T-helper 22 cell (primary cell): ENCODE results near the gene ZNF512B.
"Not testable (repeated sequence)": the region's sequence is repeated elsewhere in the genome, so short reads cannot be mapped to it uniquely, and the experiment has no call there.

ENCODE experiments used
- DNase-seq: peaks from one replicate; pipeline ENCODE4 v3.0.0-alpha.2; 2020; ENCODE audit warnings: low read depth

ZNF512B gene

GRCh38 chr20:63934271-63935068 lies 35.3 kb downstream of the ZNF512B start:
- DNase-seq = no peak

- no peak for DNase-seq
Observed at GRCh38 chr20:63933646-63934045, 36.1 kb downstream of the ZNF512B start.

DNA sequence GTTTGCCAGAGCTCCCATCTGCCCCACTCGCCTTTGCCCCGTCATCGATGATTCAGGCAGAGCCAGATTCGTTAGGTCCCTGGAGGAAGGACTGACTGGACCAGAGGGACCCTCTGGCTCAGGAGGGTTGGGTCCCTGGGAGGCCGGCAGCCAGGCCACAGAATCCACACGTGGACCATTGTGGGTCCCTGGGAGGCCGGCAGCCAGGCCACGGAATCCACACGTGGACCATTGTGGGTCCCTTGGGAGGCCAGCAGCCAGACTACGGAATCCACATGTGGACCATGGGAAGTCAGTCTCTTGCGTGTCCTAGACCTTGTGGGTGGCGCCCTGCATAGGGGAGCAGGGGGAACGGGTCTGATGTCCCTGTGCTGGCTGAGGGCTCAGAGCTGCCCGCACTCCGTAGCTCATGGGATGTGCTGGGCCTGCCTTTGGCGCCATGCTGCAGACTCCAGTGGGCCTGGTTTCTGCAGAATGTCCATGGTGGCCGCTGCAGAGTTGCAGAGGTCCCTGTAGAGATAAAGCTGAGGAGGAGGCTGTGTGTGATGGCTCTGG lies 37.0 kb downstream of the ZNF512B start:
- no peak for DNase-seq

DNA sequence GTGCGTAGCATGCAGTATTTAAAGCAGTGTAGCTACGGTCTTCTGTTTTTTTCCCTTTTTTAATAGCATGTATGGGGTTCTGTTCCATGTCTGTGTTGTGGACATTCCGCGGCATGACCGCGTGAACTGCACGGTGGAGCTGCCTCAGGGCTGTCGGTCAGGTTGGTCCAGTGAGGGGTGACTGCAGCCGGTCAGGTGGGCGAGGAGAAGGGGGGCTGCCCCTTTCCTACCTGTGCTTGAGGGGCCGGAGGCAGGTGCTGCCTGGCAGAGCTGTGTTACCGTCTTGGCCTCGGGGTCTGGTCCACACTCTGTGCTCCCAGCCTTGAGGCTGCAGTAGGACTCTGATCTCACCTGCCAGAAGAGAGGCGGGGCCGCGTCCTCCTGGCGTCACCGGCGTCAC lies 38.0 kb downstream of the ZNF512B start:
- no peak for DNase-seq

- no peak for DNase-seq
Observed at GRCh38 chr20:63930971-63931553, 38.7 kb downstream of the ZNF512B start.

DNA sequence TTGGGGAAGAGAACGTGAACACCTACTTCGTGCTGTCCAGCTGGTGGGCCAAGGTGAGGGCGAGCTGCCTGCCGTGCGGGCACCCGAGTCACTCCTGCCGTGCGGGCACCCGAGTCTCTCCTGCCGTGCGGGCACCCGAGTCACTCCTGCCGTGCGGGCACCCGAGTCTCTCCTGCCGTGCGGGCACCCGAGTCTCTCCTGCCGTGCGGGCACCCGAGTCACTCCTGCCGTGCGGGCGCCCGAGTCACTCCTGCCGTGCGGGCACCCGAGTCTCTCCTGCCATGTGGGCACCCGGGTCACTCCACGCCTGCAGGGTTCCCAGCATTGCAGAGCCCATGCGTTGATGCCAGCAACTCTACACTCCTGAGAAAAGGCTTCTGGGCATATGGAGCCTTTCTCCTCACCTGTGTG lies 40.3 kb downstream of the ZNF512B start:
- not testable (repeated sequence) for DNase-seq

DNA sequence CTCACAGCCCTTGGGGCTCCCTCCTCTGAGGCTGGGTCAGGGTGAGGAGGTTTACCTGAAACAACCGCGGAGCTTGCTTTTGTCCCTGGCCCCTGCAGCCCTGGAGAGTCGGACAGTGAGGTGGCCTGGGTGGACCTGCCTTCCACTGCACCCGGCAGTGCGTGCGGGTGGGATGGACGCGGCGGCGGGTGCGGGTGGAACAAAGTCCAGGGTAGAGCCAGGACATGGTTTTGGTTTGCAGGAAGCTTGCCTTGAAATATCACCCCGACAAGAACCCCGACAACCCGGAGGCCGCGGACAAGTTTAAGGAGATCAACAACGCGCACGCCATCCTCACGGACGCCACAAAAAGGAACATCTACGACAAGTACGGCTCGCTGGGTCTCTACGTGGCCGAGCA lies 40.7 kb downstream of the ZNF512B start:
- no peak for DNase-seq

GRCh38 chr20:63926298-63926697 lies 43.4 kb downstream of the ZNF512B start:
- no peak for DNase-seq

- no peak for DNase-seq
Observed at GRCh38 chr20:63924241-63924640, 45.5 kb downstream of the ZNF512B start.

GRCh38 chr20:63923651-63924050 lies 46.1 kb downstream of the ZNF512B start:
- DNase-seq = no peak

GRCh38 chr20:63920226-63920625 lies 49.5 kb downstream of the ZNF512B start:
- no peak for DNase-seq

DNA sequence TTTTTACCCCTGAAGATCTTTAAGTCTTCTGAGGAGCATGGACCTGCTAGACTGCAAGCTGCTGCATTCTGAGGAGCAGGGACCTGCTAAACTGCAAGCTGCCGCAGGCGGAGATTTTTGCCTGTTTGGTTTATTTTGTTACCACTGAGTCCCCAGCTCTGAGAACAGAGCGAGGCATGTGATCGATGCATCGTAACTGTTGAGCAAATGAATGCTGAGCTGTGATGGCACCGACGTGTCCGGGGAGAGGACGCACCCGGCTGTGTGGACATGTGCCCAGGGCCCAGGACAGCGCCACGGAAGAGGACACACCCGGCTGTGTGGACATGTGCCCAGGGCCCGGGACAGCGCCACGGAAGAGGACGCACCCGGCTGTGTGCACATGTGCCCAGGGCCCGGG lies 50.6 kb downstream of the ZNF512B start:
- no peak for DNase-seq

GRCh38 chr20:63917811-63918210 lies 51.9 kb downstream of the ZNF512B start:
- no peak for DNase-seq

GRCh38 chr20:63916371-63916939 lies 53.3 kb downstream of the ZNF512B start:
- not testable (repeated sequence) for DNase-seq

DNA sequence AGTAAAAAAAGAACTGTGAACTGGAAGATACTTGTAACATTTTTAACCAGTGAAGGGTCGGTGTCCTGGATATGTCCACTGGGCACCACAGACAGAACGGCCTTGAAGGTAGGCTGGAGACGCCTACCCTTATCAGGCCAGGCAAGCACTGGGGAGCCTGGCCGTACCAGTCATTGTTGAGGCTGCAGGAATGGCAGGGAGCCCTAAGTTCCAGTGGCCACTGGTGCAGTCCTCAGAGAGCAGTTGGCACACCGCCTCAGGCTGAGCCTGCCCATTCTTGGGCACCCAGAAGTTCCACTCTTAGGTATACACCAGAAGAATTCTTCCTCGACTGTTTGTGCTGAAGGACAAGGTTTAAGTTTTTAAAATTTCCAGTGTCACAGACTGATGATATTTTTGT lies 54.3 kb downstream of the ZNF512B start:
- DNase-seq = no peak

DNA sequence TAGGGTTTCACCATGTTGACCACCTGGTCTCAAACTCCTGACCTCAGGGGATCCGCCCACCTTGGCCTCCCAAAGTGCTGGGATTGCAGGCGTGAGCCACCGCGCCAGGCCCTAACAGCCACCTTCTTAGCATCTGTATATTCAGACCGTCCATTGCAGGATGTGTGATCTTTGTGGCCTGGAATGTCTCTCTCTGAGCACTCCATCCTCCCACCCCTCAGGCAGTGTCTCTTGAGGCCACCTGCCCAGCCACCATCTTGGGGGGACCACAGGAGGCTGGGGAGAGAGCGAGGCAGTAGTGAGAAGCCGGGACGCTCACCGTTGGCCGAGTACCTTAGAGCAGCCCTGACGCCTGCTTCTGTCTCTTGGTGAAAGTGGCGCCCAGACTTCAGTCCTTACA lies 56.0 kb downstream of the ZNF512B start:
- DNase-seq = no peak

DNA sequence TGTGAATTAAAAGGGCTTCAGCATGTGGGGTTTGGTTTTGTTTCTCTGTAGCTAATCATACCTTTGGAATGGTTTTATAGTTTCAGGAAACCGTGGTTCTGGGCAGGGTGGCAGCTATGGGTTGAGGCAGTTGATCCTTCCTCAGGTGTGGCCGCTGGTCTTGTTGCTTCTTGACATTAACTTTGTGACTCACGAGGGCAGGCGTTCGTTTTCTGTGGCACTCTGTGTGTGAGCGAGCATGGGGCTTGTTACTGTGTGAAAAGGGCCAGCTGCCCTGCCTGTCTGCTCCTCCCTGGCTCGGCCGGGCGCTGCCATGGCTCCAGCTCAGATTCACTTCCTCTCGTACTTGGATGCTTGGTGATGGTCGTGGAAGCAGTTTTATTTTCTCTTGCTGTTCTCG lies 58.6 kb downstream of the ZNF512B start:
- DNase-seq = no peak

GRCh38 chr20:63908008-63908682 lies 61.6 kb downstream of the ZNF512B start:
- DNase-seq = no peak
